Measurements from ENCODE around the gene FADS2. TPM values are rescaled to one million over a fixed set of nuclear protein-coding genes. Genes with fewer than 3 reads are reported as not detected.

FADS2 gene
- polyA plus RNA-seq, 1 donor from 2014 or later = 145 TPM

DNA sequence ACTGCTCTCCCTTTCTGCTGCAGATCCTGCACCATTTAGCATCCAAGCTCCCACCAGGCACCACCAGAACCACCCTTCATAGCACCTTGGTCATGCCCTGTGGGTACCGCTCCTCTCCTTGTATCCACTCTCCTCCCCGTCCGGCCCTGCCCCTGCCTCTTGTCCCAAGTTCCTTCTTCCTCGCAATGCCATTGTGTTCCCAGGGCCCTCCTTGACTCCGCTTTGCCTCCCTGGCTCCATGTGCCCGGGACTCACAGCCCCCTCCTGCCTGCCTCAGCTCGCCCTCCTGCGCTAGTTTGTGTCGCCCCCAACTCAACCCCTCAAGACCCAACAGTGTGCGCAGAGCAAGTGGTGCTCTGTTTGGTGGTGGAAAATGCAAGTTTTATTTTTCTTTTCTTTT lies 10.8 kb downstream of the FADS2 start:
- H4K20me1 ChIP-seq (ENCODE audit: insufficient read depth) = peaks cover 4% of the 10 kb centered on the region
- TF ChIP-seq TAF1 (IDR thresholded peaks at IDR 0.05; ENCODE audit: low read depth) = no peak
- peaks cover 47% of the 10 kb centered on the region for H3K79me2 ChIP-seq (replicated peaks; ENCODE audit: insufficient read depth, low read length)
- no peaks in the 10 kb centered on the region for H3K9me3 ChIP-seq (ENCODE audit: low read length)
- H3K4me3 ChIP-seq (ENCODE audit: low read length) = no peak overlapping the region
- no peak overlapping the region for H3K9ac ChIP-seq (ENCODE audit: low read length)
- no peak overlapping the region for H2AFZ ChIP-seq (ENCODE audit: low read depth, low read length)
- no peaks in the 10 kb centered on the region for H3K9me2 ChIP-seq (ENCODE audit: insufficient read depth, low read length)
- H3K36me3 ChIP-seq (ENCODE audit: insufficient read depth, low read length) = peaks cover 20% of the 10 kb centered on the region
- no peaks in the 10 kb centered on the region for H3K27me3 ChIP-seq (ENCODE audit: insufficient read depth, low read depth, low read length)
- H3K4me2 ChIP-seq (ENCODE audit: low read length) = no peak overlapping the region
- no peak overlapping the region for H3K27ac ChIP-seq (ENCODE audit: low read length)
- H3F3A ChIP-seq (ENCODE audit: insufficient read depth, low read length, poor library complexity, severe bottlenecking) = no peaks in the 10 kb centered on the region

- H3K4me2 ChIP-seq (ENCODE audit: low read length) = no peak overlapping the region
- H3K27me3 ChIP-seq (ENCODE audit: insufficient read depth, low read depth, low read length) = no peaks in the 10 kb centered on the region
- peaks cover 20% of the 10 kb centered on the region for H3K36me3 ChIP-seq (ENCODE audit: insufficient read depth, low read length)
- peaks cover 38% of the 10 kb centered on the region for H3K79me2 ChIP-seq (replicated peaks; ENCODE audit: insufficient read depth, low read length)
- H3K9me3 ChIP-seq (ENCODE audit: low read length) = no peaks in the 10 kb centered on the region
- H2AFZ ChIP-seq (ENCODE audit: low read depth, low read length) = no peak overlapping the region
- H3K4me3 ChIP-seq (ENCODE audit: low read length) = no peak overlapping the region
- H3K9ac ChIP-seq (ENCODE audit: low read length) = no peak overlapping the region
- H3K9me2 ChIP-seq (ENCODE audit: insufficient read depth, low read length) = no peaks in the 10 kb centered on the region
- peaks cover 4% of the 10 kb centered on the region for H4K20me1 ChIP-seq (ENCODE audit: insufficient read depth)
- no peaks in the 10 kb centered on the region for H3F3A ChIP-seq (ENCODE audit: insufficient read depth, low read length, poor library complexity, severe bottlenecking)
- no peak for TF ChIP-seq REST (IDR thresholded peaks at IDR 0.05; ENCODE audit: borderline replicate concordance)
- TF ChIP-seq POLR2AphosphoS5 (IDR thresholded peaks at IDR 0.05) = no peak
- TF ChIP-seq MXI1 (conservative IDR thresholded peaks at IDR 0.05; ENCODE audit: poor library complexity, severe bottlenecking) = no peak
- no peak for TF ChIP-seq EZH2 (IDR thresholded peaks at IDR 0.05; ENCODE audit: borderline replicate concordance, insufficient read depth, low read length, poor library complexity, severe bottlenecking)
- TF ChIP-seq SMC3 (conservative IDR thresholded peaks at IDR 0.05; ENCODE audit: poor library complexity) = no peak
- TF ChIP-seq RAD21 (conservative IDR thresholded peaks at IDR 0.05) = no peak
- TF ChIP-seq TAF1 (IDR thresholded peaks at IDR 0.05; ENCODE audit: low read depth) = no peak
- TF ChIP-seq, protein P1, sequence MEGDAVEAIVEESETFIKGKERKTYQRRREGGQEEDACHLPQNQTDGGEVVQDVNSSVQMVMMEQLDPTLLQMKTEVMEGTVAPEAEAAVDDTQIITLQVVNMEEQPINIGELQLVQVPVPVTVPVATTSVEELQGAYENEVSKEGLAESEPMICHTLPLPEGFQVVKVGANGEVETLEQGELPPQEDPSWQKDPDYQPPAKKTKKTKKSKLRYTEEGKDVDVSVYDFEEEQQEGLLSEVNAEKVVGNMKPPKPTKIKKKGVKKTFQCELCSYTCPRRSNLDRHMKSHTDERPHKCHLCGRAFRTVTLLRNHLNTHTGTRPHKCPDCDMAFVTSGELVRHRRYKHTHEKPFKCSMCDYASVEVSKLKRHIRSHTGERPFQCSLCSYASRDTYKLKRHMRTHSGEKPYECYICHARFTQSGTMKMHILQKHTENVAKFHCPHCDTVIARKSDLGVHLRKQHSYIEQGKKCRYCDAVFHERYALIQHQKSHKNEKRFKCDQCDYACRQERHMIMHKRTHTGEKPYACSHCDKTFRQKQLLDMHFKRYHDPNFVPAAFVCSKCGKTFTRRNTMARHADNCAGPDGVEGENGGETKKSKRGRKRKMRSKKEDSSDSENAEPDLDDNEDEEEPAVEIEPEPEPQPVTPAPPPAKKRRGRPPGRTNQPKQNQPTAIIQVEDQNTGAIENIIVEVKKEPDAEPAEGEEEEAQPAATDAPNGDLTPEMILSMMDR (IDR thresholded peaks at IDR 0.05; ENCODE audit: poor library complexity, severe bottlenecking) = no peak
- TF ChIP-seq EP300 (conservative IDR thresholded peaks at IDR 0.05; ENCODE audit: poor library complexity, severe bottlenecking) = no peak
- no peak overlapping the region for H3K27ac ChIP-seq (ENCODE audit: low read length)
These were observed 11.6 kb downstream of the FADS2 start for GRCh38 chr11:61839742-61840141.

DNA sequence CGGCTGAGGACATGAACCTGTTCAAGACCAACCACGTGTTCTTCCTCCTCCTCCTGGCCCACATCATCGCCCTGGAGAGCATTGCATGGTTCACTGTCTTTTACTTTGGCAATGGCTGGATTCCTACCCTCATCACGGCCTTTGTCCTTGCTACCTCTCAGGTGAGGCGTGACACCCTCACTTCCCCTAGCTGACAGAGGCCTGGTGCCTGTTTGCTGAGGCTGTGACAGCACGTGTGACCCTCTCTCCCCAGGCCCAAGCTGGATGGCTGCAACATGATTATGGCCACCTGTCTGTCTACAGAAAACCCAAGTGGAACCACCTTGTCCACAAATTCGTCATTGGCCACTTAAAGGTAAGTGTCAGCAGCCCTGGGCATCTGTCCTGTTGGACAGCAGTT lies 12.3 kb downstream of the FADS2 start:
- Histone ChIP-seq H3K4me3 (ENCODE audit: low read length) (no peak overlapping the region), H3K9ac (ENCODE audit: low read length) (no peak overlapping the region), H3K9me3 (ENCODE audit: low read length) (no peaks in the 10 kb centered on the region), H3K27me3 (ENCODE audit: insufficient read depth, low read depth, low read length) (no peaks in the 10 kb centered on the region), H3K9me2 (ENCODE audit: insufficient read depth, low read length) (no peaks in the 10 kb centered on the region), H3F3A (ENCODE audit: insufficient read depth, low read length, poor library complexity, severe bottlenecking) (no peaks in the 10 kb centered on the region), H3K36me3 (ENCODE audit: insufficient read depth, low read length) (peaks cover 20% of the 10 kb centered on the region), H3K79me2 (replicated peaks; ENCODE audit: insufficient read depth, low read length) (peaks cover 33% of the 10 kb centered on the region), H3K27ac (ENCODE audit: low read length) (no peak overlapping the region), H2AFZ (ENCODE audit: low read depth, low read length) (no peak overlapping the region), H4K20me1 (ENCODE audit: insufficient read depth) (peaks cover 4% of the 10 kb centered on the region), H3K4me2 (ENCODE audit: low read length) (no peak overlapping the region)
- TF ChIP-seq RAD21 (conservative IDR thresholded peaks at IDR 0.05) (no peak), TAF1 (IDR thresholded peaks at IDR 0.05; ENCODE audit: low read depth) (no peak), REST (IDR thresholded peaks at IDR 0.05; ENCODE audit: borderline replicate concordance) (no peak), SMC3 (conservative IDR thresholded peaks at IDR 0.05; ENCODE audit: poor library complexity) (no peak), EZH2 (IDR thresholded peaks at IDR 0.05; ENCODE audit: borderline replicate concordance, insufficient read depth, low read length, poor library complexity, severe bottlenecking) (no peak), POLR2AphosphoS5 (IDR thresholded peaks at IDR 0.05) (no peak), EP300 (conservative IDR thresholded peaks at IDR 0.05; ENCODE audit: poor library complexity, severe bottlenecking) (no peak), MXI1 (conservative IDR thresholded peaks at IDR 0.05; ENCODE audit: poor library complexity, severe bottlenecking) (no peak)
- TF ChIP-seq, protein P1 (IDR thresholded peaks at IDR 0.05; ENCODE audit: poor library complexity, severe bottlenecking) = no peak
